NOMO-1 treated with DMSO at 0.1 percent for 48 hours (cell line): ENCODE data around the gene NCOA3.
A peak's percentile ranks its signal among the peaks of the same experiment; 100 is the strongest.
"Not testable (repeated sequence)": the region's sequence is repeated elsewhere in the genome, so short reads cannot be mapped to it uniquely, and the experiment has no call there.

Experiments used
- DNase-seq: peaks from one replicate; lab custom pipeline; 2025; ENCODE audit not compliant: unreplicated experiment; lab: John Stamatoyannopoulos, UW

NCOA3 gene

GRCh38 chr20:47534405-47534804 lies 32.7 kb downstream of the NCOA3 start:
- DNase-seq: no peak

- DNase-seq: no peak
Observed at GRCh38 chr20:47535088-47535487, 33.4 kb downstream of the NCOA3 start.

GRCh38 chr20:47535994-47536393 lies 34.3 kb downstream of the NCOA3 start:
- no peak for DNase-seq

GRCh38 chr20:47540443-47541354 lies 39.0 kb downstream of the NCOA3 start:
- peak; percentile 87 for DNase-seq

- no peak for DNase-seq
Observed at GRCh38 chr20:47541355-47541922, 39.8 kb downstream of the NCOA3 start.

- no peak for DNase-seq
Observed at GRCh38 chr20:47543006-47543431, 41.3 kb downstream of the NCOA3 start.

GRCh38 chr20:47544240-47544639 lies 42.6 kb downstream of the NCOA3 start:
- no peak for DNase-seq

GRCh38 chr20:47544852-47545251 lies 43.2 kb downstream of the NCOA3 start:
- DNase-seq: no peak

- no peak for DNase-seq
Observed at GRCh38 chr20:47545499-47545898, 43.8 kb downstream of the NCOA3 start.

- no peak for DNase-seq
Observed at GRCh38 chr20:47546184-47547033, 44.7 kb downstream of the NCOA3 start.

GRCh38 chr20:47547034-47547387 lies 45.3 kb downstream of the NCOA3 start:
- no peak for DNase-seq

GRCh38 chr20:47549671-47550070 lies 48.0 kb downstream of the NCOA3 start:
- no peak for DNase-seq

GRCh38 chr20:47551222-47551621 lies 49.5 kb downstream of the NCOA3 start:
- no peak for DNase-seq

GRCh38 chr20:47551841-47552240 lies 50.2 kb downstream of the NCOA3 start:
- DNase-seq: no peak

- no peak for DNase-seq
Observed at GRCh38 chr20:47552996-47553395, 51.3 kb downstream of the NCOA3 start.

GRCh38 chr20:47553594-47554235 lies 52.0 kb downstream of the NCOA3 start:
- not testable (repeated sequence) for DNase-seq

GRCh38 chr20:47554283-47554682 lies 52.6 kb downstream of the NCOA3 start:
- DNase-seq: not testable (repeated sequence)

GRCh38 chr20:47557218-47557617 lies 55.5 kb downstream of the NCOA3 start:
- no peak for DNase-seq

- no peak for DNase-seq
Observed at GRCh38 chr20:47557791-47558190, 56.1 kb downstream of the NCOA3 start.

GRCh38 chr20:47558295-47559066 lies 56.8 kb downstream of the NCOA3 start:
- no peak for DNase-seq
